NCI-H1048 (cell line): ENCODE measurements around the gene CUL5.
A peak's percentile ranks its signal among the peaks of the same experiment; 100 is the strongest.
"Not testable (repeated sequence)": the region's sequence is repeated elsewhere in the genome, so short reads cannot be mapped to it uniquely, and the experiment has no call there.

Source experiments
- DNase-seq: peaks from one replicate; lab custom pipeline; 2025; lab: John Stamatoyannopoulos, UW

CUL5 gene

GRCh38 chr11:108112057-108112456, 103.4 kb downstream of the CUL5 start:
- no peak for DNase-seq

- no peak for DNase-seq
These were observed 106.9 kb downstream of the CUL5 start for GRCh38 chr11:108115500-108116140.

GRCh38 chr11:108117746-108118371, 109.2 kb downstream of the CUL5 start:
- DNase-seq: no peak

DNA sequence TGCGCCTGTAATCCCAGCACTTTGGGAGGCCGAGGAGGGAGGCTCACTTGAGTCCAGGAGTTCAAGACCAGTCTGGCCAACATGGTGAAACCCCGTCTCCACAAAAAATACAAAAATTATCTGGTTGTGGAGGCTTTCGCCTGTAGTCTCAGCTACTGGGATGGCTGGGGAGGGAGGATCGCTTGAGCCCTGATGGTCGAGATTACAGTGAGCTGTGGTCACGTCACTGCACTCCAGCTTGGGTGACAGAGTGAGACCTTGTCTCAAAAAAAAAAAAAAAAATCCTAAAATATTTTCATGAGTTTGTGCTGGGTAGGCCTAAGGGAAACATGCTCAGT, 112.2 kb downstream of the CUL5 start:
- not testable (repeated sequence) for DNase-seq

DNA sequence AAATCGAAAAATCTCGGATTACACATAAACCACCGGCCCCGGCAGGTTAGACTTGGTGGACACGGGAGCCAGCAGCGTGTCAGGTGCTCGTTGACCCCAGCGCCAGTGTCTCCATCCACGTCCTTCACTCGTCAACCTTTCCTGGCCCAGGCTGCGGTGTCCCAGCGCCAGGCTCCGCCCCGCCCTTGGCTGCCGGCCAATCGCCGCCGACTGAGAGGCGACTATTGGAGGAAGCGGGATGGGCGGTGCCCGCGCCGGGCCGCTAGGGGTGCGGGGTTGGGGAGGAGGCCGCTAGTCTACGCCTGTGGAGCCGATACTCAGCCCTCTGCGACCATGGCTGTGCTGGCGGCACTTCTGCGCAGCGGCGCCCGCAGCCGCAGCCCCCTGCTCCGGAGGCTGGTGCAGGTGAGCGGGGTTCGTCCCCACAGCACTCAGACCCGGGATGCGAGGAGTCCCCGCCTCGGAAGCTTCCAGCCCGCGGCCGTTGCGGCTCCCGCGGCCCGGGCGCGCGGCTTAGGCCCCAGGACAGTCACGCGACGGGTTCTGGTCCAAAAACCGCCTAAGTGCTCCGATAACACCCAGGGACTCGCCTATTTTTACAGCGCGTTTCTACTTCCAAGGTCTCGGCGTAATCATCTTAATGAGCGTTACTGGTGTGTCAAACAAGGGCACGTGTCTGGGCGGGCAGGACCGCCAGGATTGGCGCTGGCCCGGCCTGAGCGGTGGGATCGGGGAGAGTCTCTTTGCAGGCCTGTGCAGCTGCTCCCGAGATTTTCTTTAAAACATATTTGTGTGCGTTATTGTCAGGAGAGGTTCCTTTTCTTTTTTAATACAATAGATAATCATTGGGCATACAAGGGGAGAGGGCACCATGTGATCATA, 112.8 kb downstream of the CUL5 start, which contains the start of gene ACAT1:
Gene ACAT1 (plus strand): TSS at position 294 of the 882 bp plus-strand sequence. CDS start 40 bp downstream, at position 334.
- peak; percentile 87 for DNase-seq

GRCh38 chr11:108122166-108122628, 113.5 kb downstream of the CUL5 start:
- DNase-seq: no peak

DNA sequence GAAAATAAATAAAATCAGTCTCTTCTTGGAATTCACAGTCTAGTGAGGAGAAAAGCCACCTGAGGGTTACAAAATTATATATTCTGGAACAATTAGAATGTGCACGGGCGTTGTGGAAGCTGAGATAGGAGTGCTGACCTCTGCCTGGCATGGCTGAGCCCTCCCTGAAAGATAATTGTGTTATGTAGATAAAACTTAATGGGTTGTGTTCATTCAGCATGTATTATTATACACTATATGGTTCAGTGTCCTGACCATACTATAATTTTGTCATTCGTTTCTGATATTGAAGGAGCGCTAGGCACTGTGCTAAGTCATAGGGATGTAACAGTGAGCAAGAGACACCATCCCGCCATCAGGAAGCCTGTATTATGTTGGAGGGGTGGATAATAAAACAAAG, 116.4 kb downstream of the CUL5 start:
- DNase-seq: no peak

DNA sequence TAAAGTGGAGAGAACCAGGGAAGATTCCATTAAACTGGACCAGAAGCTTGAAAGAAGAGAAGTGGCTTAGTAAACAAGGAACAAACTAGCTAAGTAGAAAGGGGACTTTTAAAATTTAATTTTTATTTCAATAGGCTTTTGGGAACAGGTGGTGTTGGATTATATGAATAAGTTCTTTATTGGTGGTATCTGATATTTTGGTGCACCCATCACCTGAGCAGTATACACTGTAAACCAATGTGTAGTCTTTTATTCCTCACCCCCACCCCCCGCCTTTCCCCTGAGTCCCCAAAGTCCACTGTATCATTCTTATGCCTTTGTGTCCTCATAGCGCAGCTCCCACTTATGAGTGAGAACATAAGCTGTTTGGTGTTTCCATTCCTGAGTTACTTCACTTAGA, 120.1 kb downstream of the CUL5 start:
- DNase-seq: no peak

GRCh38 chr11:108131993-108132392, 123.3 kb downstream of the CUL5 start:
- no peak for DNase-seq

- not testable (repeated sequence) for DNase-seq
These were observed 124.4 kb downstream of the CUL5 start for GRCh38 chr11:108132993-108133538.

GRCh38 chr11:108135845-108136544, 127.3 kb downstream of the CUL5 start:
- no peak for DNase-seq

- DNase-seq: no peak
These were observed 128.5 kb downstream of the CUL5 start for GRCh38 chr11:108137212-108137611.

DNA sequence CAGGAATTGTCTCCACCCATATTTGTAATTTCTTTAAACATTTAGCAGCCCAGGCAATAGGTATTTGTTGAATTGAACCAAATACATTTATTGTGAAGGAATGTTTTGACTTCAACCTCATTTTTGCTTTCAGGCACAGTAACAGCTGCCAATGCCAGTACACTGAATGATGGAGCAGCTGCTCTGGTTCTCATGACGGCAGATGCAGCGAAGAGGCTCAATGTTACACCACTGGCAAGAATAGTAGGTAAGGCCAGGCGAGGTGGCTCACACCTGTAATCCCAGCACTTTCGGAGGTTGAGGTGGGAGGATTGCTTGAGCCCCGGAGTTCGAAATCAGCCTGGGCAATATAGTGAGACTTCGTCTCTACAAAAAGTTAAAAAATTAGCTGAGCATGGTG, 133.6 kb downstream of the CUL5 start:
- DNase-seq: no peak

GRCh38 chr11:108144615-108145014, 135.9 kb downstream of the CUL5 start:
- DNase-seq: no peak

GRCh38 chr11:108147150-108147549, 138.5 kb downstream of the CUL5 start:
- DNase-seq: no peak

DNA sequence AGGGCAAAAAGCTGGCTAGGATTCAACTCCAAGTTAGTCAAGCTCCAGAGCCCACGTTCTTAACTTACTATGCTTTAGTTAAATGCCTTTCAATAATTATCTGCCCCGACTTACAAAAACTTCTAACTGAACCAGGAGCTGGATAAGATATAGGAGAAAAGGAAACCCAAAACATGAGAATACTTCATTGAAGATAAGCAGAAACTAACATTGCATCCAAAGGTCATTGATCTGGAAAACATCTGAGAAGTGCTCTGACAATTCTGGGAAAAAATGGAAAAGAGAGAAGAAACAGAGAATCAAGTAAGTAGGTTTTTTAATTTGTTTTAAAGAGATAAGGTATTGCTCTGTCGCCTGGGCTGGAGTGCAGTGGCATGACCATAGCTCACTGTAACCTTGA, 139.9 kb downstream of the CUL5 start:
- no peak for DNase-seq

DNA sequence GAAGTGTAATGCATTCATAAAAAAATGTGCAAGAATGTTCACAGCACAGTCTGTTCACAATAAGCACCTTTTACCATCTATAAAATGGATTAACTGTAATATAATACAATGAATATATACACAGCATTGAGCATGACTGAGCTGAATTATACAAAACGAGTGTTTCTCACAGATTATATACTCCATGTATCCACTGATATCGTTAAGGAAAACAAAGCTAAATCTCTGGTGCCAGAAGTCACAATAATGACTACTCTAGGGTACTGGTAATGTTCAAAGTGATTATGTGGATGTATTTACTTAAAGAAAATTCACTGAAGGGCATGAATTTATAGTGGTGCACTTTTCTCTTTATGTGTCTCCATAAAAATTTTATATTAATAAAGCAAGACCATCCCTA, 145.9 kb downstream of the CUL5 start:
- no peak for DNase-seq
